GM21367 (cell line): ENCODE data around the gene MAPKAPK2.
A peak's percentile ranks its signal among the peaks of the same experiment; 100 is the strongest.
"Not testable (repeated sequence)": the region's sequence is repeated elsewhere in the genome, so short reads cannot be mapped to it uniquely, and the experiment has no call there.

ENCODE experiments used
- ATAC-seq: cut with Tn5 transposase; IDR thresholded peaks from one replicate; pipeline ENCODE4 v1.9.1; 2021; ENCODE audit not compliant: unreplicated experiment

Gene MAPKAPK2

DNA sequence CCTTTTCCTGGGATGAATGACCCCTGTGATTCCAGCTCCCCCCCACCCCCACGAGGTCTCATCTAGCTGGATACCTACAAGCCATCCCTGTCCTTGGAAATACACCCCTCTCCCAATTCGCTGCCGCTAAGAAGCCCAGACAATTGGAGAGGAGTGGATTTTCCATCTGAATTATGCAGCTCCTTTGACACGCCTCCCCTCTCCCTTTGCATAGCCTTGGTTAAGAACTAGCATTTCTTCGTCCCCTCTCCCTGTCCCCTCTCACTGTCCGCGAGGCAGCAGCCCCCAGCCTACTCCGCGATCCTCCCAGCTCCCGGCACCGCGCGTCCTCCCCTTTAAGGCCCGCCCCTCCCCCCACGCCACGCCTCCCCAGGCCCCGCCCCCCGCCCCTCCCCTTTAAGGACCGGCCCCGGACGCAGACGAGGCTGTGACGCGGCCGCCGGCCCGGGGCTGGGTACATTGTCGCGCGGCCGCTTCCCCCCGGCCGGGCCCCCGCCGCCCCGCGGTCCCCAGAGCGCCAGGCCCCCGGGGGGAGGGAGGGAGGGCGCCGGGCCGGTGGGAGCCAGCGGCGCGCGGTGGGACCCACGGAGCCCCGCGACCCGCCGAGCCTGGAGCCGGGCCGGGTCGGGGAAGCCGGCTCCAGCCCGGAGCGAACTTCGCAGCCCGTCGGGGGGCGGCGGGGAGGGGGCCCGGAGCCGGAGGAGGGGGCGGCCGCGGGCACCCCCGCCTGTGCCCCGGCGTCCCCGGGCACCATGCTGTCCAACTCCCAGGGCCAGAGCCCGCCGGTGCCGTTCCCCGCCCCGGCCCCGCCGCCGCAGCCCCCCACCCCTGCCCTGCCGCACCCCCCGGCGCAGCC lies at the start of gene MAPKAPK2:
Gene MAPKAPK2 (plus strand): TSS at position 428 of the 856 bp plus-strand sequence. CDS start 325 bp downstream, at position 753.
- ATAC-seq, result no peak

DNA sequence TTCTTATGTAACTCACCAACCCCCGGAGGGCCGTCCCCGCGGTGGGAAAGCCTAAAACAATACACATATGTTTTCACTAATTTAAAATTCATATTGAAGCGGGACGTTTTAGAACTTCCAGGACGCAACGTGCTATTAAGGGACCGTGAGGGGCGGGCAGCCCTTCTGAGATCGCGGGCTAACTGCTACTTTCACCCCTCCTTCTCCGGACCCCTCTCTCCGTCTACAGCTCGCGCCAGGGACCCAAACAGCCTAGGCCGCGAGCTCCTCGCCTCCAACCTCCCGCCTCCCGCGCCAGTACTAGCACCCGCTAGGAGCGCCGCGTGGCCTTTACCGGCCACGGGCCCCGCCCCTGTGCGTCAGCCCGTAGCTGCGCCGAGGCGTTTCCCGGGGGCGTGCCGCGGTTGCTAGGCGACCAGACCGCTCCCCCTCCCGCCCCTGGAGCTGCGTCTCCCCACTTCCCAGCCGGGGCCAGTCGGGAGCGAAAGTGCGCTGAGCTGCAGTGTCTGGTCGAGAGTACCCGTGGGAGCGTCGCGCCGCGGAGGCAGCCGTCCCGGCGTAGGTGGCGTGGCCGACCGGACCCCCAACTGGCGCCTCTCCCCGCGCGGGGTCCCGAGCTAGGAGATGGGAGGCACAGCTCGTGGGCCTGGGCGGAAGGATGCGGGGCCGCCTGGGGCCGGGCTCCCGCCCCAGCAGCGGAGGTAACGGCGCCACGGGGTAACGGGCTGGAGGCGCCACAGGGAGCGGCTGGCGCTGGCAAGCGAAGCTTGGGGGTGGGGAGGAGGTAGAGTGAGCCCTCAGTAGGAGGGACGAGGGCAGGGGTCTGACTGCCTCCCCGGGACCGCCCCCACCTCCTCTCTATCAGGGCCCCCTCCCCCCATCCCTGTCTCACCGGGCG lies 49.4 kb upstream of the MAPKAPK2 start, which contains the start of gene DYRK3:
Gene DYRK3 (plus strand): TSS at position 457 of the 898 bp plus-strand sequence. CDS start 168 bp downstream, at position 625.
- peak; percentile 90 for ATAC-seq

GRCh38 chr1:206635978-206636345 lies 48.7 kb upstream of the MAPKAPK2 start:
- no peak for ATAC-seq

- no peak for ATAC-seq
These were observed 48.0 kb upstream of the MAPKAPK2 start for GRCh38 chr1:206636671-206637070.

DNA sequence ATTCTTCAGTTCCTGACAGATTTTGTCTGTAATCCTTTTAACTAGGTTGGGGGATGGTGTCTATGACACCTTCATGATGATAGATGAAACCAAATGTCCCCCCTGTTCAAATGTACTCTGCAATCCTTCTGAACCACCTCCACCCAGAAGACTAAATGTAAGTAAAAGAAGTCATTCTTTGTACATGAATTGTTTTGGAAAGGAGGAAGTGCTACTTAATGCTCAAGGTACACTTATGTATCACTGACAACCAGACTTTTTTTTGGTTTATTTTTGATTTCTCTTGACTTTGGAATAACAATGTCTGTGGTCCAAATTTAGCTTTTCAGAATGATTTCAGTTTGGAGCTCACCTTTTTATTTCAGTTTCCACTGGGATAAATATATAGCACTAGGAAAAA lies 47.1 kb upstream of the MAPKAPK2 start:
- no peak for ATAC-seq

GRCh38 chr1:206642074-206642473 lies 42.6 kb upstream of the MAPKAPK2 start:
- ATAC-seq, result not testable (repeated sequence)

- no peak for ATAC-seq
These were observed 41.5 kb upstream of the MAPKAPK2 start for GRCh38 chr1:206643118-206643698.

DNA sequence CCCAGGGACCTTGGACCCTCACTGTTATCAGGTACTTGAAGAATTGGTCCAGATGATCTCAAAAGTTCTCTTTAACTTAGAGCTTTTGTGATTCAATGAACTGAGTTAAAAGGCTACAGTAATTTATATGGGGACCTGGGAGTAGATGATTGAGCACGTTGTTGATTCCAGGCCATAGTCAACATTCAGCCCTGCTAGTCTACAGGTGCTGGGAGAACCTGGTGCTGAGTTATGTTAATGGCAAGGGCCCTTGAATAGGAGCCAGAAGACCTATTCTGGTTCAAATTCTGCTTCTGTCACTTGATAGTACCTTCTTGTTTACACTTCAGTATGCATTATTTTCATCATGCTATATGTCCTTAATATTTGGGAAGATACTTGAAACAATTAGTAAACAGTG lies 38.2 kb upstream of the MAPKAPK2 start:
- ATAC-seq, result no peak

DNA sequence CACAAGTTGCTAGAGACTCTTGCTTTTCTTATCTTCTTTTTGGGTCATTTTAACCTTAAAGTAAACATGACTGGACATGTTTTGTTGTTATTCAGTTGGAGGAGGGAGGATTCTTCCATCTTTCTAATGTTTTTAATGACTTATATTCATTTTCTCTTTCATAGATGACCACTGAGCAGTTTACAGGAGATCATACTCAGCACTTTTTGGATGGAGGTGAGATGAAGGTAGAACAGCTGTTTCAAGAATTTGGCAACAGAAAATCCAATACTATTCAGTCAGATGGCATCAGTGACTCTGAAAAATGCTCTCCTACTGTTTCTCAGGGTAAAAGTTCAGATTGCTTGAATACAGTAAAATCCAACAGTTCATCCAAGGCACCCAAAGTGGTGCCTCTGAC lies 37.5 kb upstream of the MAPKAPK2 start:
- ATAC-seq, result no peak

DNA sequence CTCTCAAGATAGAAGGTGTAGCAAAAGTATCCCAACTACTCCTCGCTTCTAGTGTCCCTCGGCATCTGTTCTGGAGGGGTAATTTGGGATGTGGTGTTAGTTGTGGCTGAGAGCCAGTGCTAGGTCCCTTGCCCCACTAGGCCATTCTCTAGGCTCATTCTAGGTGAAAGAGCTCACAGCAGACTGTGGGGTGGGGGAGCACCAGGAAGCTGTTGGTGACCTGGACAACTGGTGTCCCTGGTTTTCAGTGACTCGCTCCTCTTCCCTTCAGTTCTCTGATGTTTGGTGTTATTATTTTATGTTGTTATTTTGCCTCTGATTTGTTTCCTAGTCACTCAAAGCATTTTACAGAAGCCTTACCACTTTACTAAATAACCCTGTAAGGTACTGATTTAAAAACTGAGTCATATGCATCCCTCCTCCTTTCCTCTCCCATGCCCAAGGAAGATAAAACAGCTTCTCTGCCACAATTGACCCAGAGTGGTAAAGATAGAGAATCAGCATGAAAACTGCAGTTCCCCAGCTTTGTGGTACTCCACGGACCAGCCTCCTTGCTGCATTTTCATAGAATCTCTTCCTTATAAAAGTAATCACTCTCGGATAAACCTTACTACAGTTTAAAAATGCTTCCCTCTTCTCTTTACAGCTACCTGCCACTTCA lies 35.3 kb upstream of the MAPKAPK2 start:
- ATAC-seq, result no peak

DNA sequence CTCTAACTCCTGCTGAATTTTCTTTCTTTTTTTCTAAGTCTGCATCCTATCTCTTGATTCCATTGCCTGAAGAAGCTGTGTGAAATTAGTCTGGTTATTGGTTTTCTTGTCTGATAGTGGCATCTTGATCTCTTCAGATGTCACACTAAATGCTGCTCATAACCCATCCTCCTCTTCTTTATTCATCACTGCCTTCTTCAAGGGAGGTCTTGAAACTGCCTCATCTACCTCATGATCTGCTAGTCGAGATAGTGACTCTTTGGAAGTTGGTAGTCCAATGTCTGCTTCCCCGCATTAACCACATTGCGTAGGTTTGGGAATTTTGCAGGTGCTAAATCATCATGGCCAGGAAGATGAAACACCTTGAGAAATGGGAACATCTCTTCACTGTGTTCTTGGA lies 33.7 kb upstream of the MAPKAPK2 start:
- no peak for ATAC-seq

DNA sequence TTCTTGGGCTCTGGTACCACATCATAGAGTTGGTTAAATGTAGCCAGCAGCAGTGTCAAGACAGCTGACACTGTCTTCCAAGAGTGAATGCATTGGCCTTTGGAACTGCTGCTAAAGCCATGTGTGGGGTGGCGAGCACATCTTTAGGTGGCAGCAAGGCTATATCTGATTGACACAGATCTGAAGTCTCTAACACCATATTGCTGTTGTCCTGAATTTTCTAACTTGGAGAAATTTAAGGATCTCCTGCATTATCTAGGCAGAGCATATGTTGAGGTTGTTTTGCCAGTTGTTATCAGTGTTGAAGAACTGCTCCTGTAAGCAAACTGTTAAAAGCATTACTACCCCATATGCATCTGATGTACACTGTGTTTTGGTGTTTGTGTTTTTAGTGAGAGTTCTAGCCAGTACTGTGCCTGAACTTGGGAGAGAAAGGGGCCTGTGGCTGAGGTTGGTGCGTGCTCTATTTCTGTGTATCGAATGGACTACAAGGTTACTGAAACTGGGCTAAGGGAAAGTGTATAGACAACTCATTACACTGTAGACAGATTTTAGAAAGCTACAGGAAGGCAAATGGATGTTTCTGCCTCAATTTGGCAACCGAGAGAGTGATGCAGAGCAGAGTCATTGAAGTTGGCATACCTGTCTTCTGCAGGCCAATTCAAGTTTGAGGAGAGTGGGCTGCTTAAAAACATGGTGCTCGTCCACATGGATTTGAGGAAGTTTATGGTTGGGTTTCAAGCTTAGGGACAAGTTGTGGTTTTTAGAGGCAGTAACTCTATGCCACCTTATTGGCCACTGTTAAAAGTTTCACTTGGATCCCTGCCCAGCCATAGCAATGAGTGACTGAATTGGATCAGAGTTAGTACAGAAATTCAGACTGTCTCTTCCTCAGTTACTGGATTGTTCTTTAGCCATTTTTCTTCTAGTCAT lies 32.5 kb upstream of the MAPKAPK2 start:
- no peak for ATAC-seq

DNA sequence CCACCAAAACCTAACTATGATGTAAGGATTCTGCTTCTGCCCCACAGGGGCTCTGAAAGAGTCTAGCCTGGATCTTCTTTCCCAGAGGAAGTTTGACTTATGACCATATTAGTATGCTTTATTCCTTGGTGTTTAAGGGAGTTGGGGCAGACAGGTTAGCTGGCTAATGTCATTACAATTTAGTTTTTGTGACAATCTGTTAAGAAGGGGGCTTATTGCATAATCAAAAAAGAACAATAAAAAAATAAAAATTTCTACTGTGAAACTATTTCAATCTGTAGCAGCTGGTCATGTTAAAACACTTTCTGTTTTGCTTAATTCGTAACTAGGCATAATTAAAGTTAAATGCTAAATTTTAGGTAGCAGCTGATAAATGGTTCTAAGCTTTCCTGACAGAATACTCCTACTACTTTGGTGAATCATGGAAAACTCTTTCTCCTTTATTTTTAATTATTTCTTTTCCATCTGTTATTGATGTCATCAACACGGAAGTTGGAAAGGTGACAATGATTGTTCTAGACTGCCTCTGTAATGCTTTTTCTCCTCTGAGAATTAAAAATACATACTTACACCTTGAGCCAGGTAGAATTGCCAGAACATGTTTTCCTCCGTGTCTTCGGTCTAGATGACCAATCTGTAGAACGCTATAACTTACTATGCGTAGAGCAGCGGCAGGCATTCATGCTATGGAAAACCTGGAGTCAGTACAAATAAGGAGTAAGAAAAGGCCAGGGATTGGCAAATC lies 30.8 kb upstream of the MAPKAPK2 start:
- ATAC-seq, result no peak

- no peak for ATAC-seq
These were observed 29.9 kb upstream of the MAPKAPK2 start for GRCh38 chr1:206654828-206655227.

GRCh38 chr1:206655471-206655882 lies 29.2 kb upstream of the MAPKAPK2 start:
- no peak for ATAC-seq

GRCh38 chr1:206656936-206657335 lies 27.8 kb upstream of the MAPKAPK2 start:
- ATAC-seq, result no peak

- no peak for ATAC-seq
These were observed 27.0 kb upstream of the MAPKAPK2 start for GRCh38 chr1:206657751-206658150.

DNA sequence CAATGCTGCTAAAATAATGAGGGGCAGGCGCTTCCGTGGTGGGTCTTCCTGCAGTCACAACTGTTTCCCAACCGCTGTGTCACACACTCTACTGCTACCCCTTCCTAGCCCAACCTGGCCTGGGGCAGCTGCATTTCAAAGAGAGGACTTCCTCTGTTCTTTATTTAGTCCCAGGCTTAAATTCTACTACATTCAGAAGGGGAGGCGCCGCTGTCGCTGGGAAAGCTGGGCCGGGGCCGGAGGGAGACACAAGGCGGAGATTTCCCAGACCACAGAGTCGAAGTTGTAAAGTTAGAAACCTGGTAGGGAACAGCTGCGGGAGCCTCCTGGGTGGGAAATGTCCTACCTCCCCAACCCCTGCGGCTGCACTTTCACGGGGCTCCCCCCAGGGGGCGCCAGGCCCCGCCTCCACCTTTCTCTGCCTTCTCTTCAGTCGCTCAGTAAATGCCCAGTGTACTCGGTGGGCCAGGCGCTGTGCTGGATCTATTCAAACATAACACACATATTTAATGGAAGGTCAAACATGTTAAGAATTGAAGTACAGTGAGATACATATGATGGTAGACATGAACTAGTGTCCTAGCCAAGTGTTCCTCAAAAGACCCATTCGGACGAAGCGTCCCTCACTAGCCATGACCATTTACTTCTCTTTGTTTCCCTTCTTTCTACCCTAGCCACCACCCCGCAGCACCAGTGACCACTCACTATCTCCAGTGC lies 26.3 kb upstream of the MAPKAPK2 start:
- ATAC-seq, result no peak

GRCh38 chr1:206658981-206659273 lies 25.8 kb upstream of the MAPKAPK2 start:
- ATAC-seq, result no peak
